ENCODE data around the gene ANAPC10.

Gene ANAPC10

DNA sequence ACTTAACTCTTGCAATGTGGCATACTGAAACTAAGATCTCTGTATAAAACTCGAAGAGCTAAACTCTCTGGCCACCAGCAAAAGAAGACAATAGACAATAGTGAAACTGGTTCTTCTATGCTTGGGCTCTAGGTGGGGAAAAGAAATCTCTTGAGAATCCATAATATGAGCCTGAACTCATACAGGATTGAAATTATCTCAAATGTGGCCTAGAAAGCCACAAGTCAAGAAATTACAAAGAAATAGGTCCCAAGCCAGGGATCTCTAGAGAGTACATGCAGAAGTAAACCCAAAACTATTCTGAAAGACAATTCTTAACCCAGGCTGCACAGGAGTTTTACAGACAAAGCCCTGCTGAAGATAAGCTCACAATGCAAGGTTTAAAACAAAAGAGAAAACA lies 127.4 kb downstream of the ANAPC10 start:
- DNase-seq (ENCODE audit: extremely low read depth, low read depth), result no peak
- TF ChIP-seq, protein P1, sequence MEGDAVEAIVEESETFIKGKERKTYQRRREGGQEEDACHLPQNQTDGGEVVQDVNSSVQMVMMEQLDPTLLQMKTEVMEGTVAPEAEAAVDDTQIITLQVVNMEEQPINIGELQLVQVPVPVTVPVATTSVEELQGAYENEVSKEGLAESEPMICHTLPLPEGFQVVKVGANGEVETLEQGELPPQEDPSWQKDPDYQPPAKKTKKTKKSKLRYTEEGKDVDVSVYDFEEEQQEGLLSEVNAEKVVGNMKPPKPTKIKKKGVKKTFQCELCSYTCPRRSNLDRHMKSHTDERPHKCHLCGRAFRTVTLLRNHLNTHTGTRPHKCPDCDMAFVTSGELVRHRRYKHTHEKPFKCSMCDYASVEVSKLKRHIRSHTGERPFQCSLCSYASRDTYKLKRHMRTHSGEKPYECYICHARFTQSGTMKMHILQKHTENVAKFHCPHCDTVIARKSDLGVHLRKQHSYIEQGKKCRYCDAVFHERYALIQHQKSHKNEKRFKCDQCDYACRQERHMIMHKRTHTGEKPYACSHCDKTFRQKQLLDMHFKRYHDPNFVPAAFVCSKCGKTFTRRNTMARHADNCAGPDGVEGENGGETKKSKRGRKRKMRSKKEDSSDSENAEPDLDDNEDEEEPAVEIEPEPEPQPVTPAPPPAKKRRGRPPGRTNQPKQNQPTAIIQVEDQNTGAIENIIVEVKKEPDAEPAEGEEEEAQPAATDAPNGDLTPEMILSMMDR (IDR thresholded peaks at IDR 0.05; ENCODE audit: low read depth, low read length), result no peak

DNA sequence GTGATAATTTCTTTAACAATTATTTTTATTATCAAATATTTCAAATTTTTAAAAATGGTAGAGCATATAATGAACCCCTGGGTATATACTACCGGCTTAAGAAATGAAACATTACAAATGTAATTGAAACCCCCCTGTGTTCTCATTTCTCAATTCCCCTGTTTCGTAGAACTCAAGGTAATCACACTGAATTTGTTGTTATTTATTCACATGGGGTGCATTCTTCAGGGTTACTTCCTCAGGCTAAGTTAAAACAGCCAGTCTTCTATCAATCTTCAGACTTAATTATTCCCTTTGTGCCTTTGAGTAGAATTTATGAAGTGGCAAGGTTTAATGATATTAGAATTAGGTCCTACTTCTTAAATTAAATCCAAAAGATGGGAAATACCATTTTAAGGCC lies 128.2 kb downstream of the ANAPC10 start:
- TF ChIP-seq, protein P1 (IDR thresholded peaks at IDR 0.05; ENCODE audit: low read depth, low read length), result no peak
- no peak for DNase-seq (ENCODE audit: extremely low read depth, low read depth)

DNA sequence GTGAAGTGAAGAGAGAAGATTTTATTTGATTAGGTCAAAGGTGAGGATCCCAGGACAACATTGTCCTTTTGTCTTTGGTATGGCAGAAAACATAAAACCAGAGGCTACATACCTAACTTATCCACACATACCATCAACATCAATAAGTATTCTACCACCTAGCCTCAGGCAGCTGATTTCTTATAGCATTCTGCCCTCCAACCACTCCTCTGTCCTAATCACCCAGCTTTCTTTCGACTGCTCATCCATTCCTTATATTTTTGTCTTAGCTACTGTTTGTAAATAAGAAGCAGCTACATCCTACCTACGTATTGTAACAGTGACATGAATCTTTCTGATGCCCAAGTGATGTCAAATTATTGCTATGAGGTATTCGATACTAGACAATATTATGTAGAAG lies 129.4 kb downstream of the ANAPC10 start:
- TF ChIP-seq, protein P1 (IDR thresholded peaks at IDR 0.05; ENCODE audit: low read depth, low read length), result no peak
- no peak for DNase-seq (ENCODE audit: extremely low read depth, low read depth)

DNA sequence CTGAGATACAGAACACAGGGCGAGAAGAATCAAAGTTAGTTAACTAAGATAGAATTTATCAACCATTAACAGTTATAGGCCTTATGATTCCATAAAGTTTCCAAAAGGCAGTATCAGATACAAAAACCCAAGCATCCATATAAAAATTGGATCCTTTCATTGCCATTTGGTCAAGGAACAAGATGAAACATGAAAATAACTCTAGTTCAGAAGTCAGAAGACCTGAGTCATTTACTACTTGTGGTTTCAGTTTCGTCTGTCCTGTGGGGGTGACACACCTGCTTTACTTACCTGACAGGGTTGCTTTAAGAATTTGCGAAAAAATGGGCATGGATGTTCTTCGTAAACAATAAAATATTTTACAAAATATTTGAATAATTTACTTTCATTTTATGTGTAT lies 130.8 kb downstream of the ANAPC10 start:
- TF ChIP-seq, protein P1 (IDR thresholded peaks at IDR 0.05; ENCODE audit: low read depth, low read length), result no peak
- DNase-seq (ENCODE audit: extremely low read depth, low read depth), result no peak

DNA sequence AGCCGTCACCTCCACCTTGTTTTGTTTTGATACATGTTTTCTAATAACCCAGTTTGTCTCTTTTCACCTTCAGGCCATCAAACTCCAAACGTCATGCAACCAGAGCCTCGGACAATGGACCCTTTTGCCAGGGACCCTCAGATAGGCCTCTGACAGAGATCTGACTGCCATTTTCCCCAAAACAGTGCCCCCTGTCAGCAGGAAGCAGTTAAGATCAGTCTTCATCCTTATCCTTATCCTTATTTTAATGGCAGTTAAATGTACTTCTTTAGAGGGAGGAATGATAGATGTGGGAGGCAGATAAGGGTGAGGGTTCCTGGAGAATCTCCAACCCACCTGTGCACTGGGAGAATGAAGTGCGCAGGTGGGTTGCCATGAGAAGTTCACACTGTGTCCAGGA lies 135.7 kb downstream of the ANAPC10 start:
- no peak for DNase-seq (ENCODE audit: extremely low read depth, low read depth)
- TF ChIP-seq, protein P1 (IDR thresholded peaks at IDR 0.05; ENCODE audit: low read depth, low read length), result no peak

DNA sequence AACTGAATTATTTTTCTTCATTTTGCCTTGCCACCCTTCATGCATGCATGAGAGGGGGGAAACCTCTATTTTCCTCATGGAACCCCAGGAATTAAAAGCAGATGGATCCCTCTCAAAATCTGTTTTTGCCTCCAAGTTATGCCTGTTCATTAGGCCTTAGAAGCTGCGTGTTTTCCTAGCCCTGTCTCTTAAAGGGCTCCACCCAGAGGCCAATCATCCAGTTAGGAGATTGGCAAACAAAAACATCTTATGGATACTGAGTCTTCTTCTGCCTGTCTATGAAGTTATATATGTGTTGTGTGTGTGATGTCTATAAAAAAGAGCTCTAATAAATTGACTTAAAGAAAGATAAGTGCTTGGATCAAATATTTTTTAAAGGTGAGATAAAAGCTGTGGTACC lies 142.9 kb downstream of the ANAPC10 start:
- TF ChIP-seq, protein P1 (IDR thresholded peaks at IDR 0.05; ENCODE audit: low read depth, low read length), result no peak
- DNase-seq (ENCODE audit: extremely low read depth, low read depth), result no peak

DNA sequence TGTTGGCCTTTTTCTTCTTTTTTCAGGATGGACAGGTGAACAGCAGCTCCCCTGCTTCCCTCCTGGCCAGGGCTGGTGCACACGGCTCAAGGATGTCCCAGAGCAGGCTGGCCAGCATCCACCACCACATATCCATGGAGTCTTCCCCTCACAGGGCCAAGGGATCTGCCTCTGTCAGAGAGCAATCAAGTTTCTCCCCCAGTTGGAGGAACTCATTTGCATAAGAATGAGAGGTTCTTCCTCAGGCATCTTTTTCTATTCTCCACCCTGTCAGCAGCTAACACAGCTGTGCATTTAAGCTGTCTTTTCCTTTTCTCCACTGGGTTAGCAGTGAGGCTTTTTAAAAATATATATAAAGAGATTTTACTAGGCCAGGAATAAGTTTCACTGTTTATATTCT lies 143.8 kb downstream of the ANAPC10 start:
- TF ChIP-seq, protein P1 (IDR thresholded peaks at IDR 0.05; ENCODE audit: low read depth, low read length), result no peak
- no peak for DNase-seq (ENCODE audit: extremely low read depth, low read depth)

All from AG09319 (cell line).